Small intestine (tissue), 7 donors: Measurements from ENCODE around the gene ABCB8. TPM values are rescaled to one million over a fixed set of nuclear protein-coding genes. Genes with fewer than 3 reads are reported as not detected.
"Not testable (repeated sequence)": the region's sequence is repeated elsewhere in the genome, so short reads cannot be mapped to it uniquely, and the experiment has no call there.

Source experiments
- DNase-seq, 2 donors: peaks; one replicate each; pipeline versions ENCODE4 v3.0.0 to v3.0.0-alpha.2; 2013
- FAIRE-seq: peaks from 2 replicates; lab custom pipeline; 2012; peaks lifted over from hg19 to GRCh38; lab: Jason Lieb, UNC
- H3K27ac ChIP-seq, 3 donors: one replicate each; pipeline ENCODE4 v1.5.1; 2013; ENCODE audit warnings: low read length in 2 of 3, mild to moderate bottlenecking in 2 of 3, control low read depth in 1 of 3, inconsistent platforms in 1 of 3, low read depth in 1 of 3, moderate library complexity in 1 of 3
- H3K27me3 ChIP-seq, 3 donors: one replicate each; pipeline ENCODE4 v1.6.1; 2013; ENCODE audit warnings: low read length in 3 of 3, inconsistent platforms in 1 of 3; ENCODE audit not compliant: control insufficient read depth in 3 of 3, insufficient read depth in 3 of 3
- H3K36me3 ChIP-seq, 3 donors: one replicate each; pipeline ENCODE4 v1.6.1; 2013; ENCODE audit warnings: low read length in 3 of 3, inconsistent platforms in 1 of 3, low read depth in 1 of 3, mild to moderate bottlenecking in 1 of 3, moderate library complexity in 1 of 3; ENCODE audit not compliant: control insufficient read depth in 3 of 3, insufficient read depth in 2 of 3
- H3K4me1 ChIP-seq, 3 donors: one replicate each; pipeline ENCODE4 v1.6.1; 2013; ENCODE audit warnings: low read length in 2 of 3, inconsistent platforms in 1 of 3, low read depth in 1 of 3, mild to moderate bottlenecking in 1 of 3, moderate library complexity in 1 of 3; ENCODE audit not compliant: control insufficient read depth in 3 of 3, insufficient read depth in 2 of 3
- H3K4me3 ChIP-seq, 3 donors: one replicate each; pipeline ENCODE4 v1.5.1; 2013; ENCODE audit warnings: low read length in 3 of 3, control low read depth in 1 of 3, inconsistent platforms in 1 of 3, low read depth in 1 of 3, mild to moderate bottlenecking in 1 of 3, moderate library complexity in 1 of 3
- H3K9me3 ChIP-seq, 2 donors: one replicate each; pipeline ENCODE4 v1.6.1; 2013; ENCODE audit warnings: low read depth in 1 of 2, low read length in 1 of 2; ENCODE audit not compliant: control insufficient read depth in 2 of 2, insufficient read depth in 1 of 2
- WGBS, 3 donors: extraction: QIAGEN DNeasy Blood & Tissue Kit; methylation state at CpG; one replicate each; pipeline ENCODE4 v1.1.7; 2013; 5-methylcytosine and 5-hydroxymethylcytosine counted together
- polyA plus RNA-seq, 4 donors: library from polyadenylated mRNA; stranded (reverse) in 3 of 4; unstranded in 1 of 4; fragments of 200-250 nt in 3 of 4; fragments of 120-200 nt in 1 of 4; gene quantifications; one replicate each; pipeline versions ENCODE4 v1.2.1 to v1.2.3, GENCODE V29; 2013
- donor health status: healthy with polysubstance abuse.
- donor health status: control.
- donor health status: control.
- donor health status: Bipolar disorder and iron deficiency.
- donor health status: healthy.

The ABCB8 gene
- polyA plus RNA-seq, 4 donors, result 15.4 to 29.9 (median 16.2) TPM

- H3K4me1 ChIP-seq, result peaks cover 3 to 32% (median 7%) of the 10 kb centered on the region in 3 donors
- H3K4me3 ChIP-seq, result peak overlapping the region in 2 of 3 donors; percentile 9 to 18
- FAIRE-seq (no peak), DNase-seq (peak; percentile 53 to 76)
- no peaks in the 10 kb centered on the region for H3K36me3 ChIP-seq
- no peaks in the 10 kb centered on the region for H3K27me3 ChIP-seq
- WGBS, 3 donors, result 47 to 51% (median 47%) methylated on average over 36 to 40 of the region's 40 CpGs
- H3K27ac ChIP-seq, result peak overlapping the region in 1 of 3 donors; percentile 37
- no peaks in the 10 kb centered on the region for H3K9me3 ChIP-seq
These were observed 19.5 kb upstream of the ABCB8 start for GRCh38 chr7:151008511-151009323.

GRCh38 chr7:151009327-151010036 is 18.8 kb upstream of the ABCB8 start:
- Histone ChIP-seq H3K9me3 (no peaks in the 10 kb centered on the region), H3K36me3 (peaks cover 0 to 5% (median 0%) of the 10 kb centered on the region in 3 donors), H3K4me1 (peaks cover 3 to 39% (median 7%) of the 10 kb centered on the region in 3 donors), H3K27ac (no peak overlapping the region), H3K27me3 (no peaks in the 10 kb centered on the region), H3K4me3 (no peak overlapping the region)
- FAIRE-seq (no peak), DNase-seq (no peak)
- 74 to 78% (median 78%) methylated on average over 21 to 22 of the region's 22 CpGs for WGBS, 3 donors

GRCh38 chr7:151010037-151010306 is 18.3 kb upstream of the ABCB8 start:
- peaks cover 3 to 39% (median 7%) of the 10 kb centered on the region in 3 donors for H3K4me1 ChIP-seq
- no peaks in the 10 kb centered on the region for H3K27me3 ChIP-seq
- no peak for FAIRE-seq
- no peak overlapping the region for H3K4me3 ChIP-seq
- H3K36me3 ChIP-seq, result peaks cover 0 to 5% (median 0%) of the 10 kb centered on the region in 3 donors
- 52 to 75% (median 66%) methylated on average over 4 to 7 of the region's 7 CpGs for whole genome bisulfite sequencing, 3 donors
- no peaks in the 10 kb centered on the region for H3K9me3 ChIP-seq
- no peak for DNase-seq
- H3K27ac ChIP-seq, result no peak overlapping the region

GRCh38 chr7:151010307-151011096 is 17.7 kb upstream of the ABCB8 start:
- 41 to 76% (median 62%) methylated on average over 18 of the region's 18 CpGs for WGBS, 3 donors
- peak overlapping the region in 2 of 3 donors; percentile 8 to 63 for H3K27ac ChIP-seq
- H3K36me3 ChIP-seq, result peaks cover 0 to 5% (median 0%) of the 10 kb centered on the region in 3 donors
- H3K4me1 ChIP-seq, result peaks cover 3 to 39% (median 7%) of the 10 kb centered on the region in 3 donors
- H3K9me3 ChIP-seq, result no peaks in the 10 kb centered on the region
- DNase-seq (peak in 1 of 2 donors; percentile 79), FAIRE-seq (no peak)
- H3K27me3 ChIP-seq, result no peaks in the 10 kb centered on the region
- H3K4me3 ChIP-seq, result peak overlapping the region in 1 of 3 donors; percentile 32

GRCh38 chr7:151011097-151011409 is 17.2 kb upstream of the ABCB8 start:
- Histone ChIP-seq H3K27ac (peak overlapping the region in 2 of 3 donors; percentile 33 to 63), H3K4me1 (peaks cover 3 to 39% (median 7%) of the 10 kb centered on the region in 3 donors), H3K36me3 (peaks cover 0 to 5% (median 0%) of the 10 kb centered on the region in 3 donors), H3K4me3 (peak overlapping the region in 1 of 3 donors; percentile 32), H3K27me3 (no peaks in the 10 kb centered on the region), H3K9me3 (no peaks in the 10 kb centered on the region)
- 64 to 76% (median 66%) methylated on average over 1 of the region's 1 CpG for WGBS, 3 donors
- no peak for FAIRE-seq
- no peak for DNase-seq

- H3K4me3 ChIP-seq, H3K9me3 ChIP-seq, H3K36me3 ChIP-seq, DNase-seq, H3K27me3 ChIP-seq, FAIRE-seq: not testable (repeated sequence)
- H3K4me1 ChIP-seq, result peaks cover 3 to 39% (median 7%) of the 10 kb centered on the region in 3 donors
- WGBS, 3 donors, result 84 to 87% (median 84%) methylated on average over 12 of the region's 12 CpGs
- H3K27ac ChIP-seq, result peak overlapping the region in 2 of 3 donors; percentile 22 to 81
These were observed 16.6 kb upstream of the ABCB8 start for GRCh38 chr7:151011616-151012015.

- Histone ChIP-seq H3K4me1 (peaks cover 3 to 39% (median 7%) of the 10 kb centered on the region in 3 donors), H3K4me3 (no peak overlapping the region), H3K9me3 (no peaks in the 10 kb centered on the region), H3K27me3 (peaks cover 0 to 3% (median 0%) of the 10 kb centered on the region in 3 donors), H3K36me3 (peaks cover 0 to 5% (median 0%) of the 10 kb centered on the region in 3 donors), H3K27ac (peak overlapping the region; percentile 27 to 83 (median 81))
- WGBS, 3 donors, result 17 to 52% (median 29%) methylated on average over 6 of the region's 6 CpGs
- peak; percentile 91 to 97 for DNase-seq
- FAIRE-seq, result no peak
These were observed 16.1 kb upstream of the ABCB8 start for GRCh38 chr7:151012031-151012692.
